Measurements from ENCODE around the gene DLL1.
A peak's percentile ranks its signal among the peaks of the same experiment; 100 is the strongest.

The DLL1 gene

GRCh38 chr6:170282512-170283158, 8.2 kb downstream of the DLL1 start:
- DNase-seq = no peak

GRCh38 chr6:170281331-170282292, 9.3 kb downstream of the DLL1 start:
- no peak for DNase-seq

DNA sequence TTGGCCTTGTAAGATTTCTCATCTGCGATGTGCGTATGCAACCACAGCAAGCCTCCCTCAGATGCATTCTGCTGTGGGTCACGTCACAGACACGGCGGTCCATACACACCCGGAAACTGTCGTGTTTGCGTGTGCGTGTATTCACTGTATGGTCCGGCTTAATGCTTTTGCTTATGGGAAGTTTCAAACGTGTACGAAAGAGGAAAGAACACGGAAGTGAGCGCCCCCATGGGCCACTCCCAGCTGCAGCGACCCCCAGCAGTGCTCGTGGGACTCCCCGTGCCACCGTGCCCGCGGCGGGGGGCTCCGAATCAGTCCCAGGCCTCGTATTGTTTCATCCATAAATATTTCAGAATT, 10.2 kb downstream of the DLL1 start:
- DNase-seq = no peak

GRCh38 chr6:170279977-170280688, 10.7 kb downstream of the DLL1 start:
- peak; percentile 53 for DNase-seq

DNA sequence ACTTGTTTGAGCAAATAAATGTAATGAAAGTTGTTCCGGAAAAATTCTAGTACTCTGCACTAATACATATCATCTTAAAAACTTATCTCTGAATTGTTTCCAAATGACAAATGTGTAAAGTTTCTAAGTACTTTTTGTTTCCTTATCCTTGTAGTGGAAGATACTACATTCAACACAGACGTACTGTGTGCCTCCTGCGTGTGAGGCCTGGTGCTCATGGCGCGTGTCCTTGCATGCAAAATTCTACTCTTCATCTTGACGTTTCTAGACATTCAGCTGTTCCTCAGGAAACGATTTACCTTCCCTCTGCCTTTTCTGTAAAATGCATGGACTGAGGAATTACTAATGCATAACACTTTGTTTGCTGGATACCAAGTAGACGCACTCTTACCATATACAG, 11.5 kb downstream of the DLL1 start:
- DNase-seq = no peak

GRCh38 chr6:170278743-170279094, 12.2 kb downstream of the DLL1 start:
- DNase-seq = no peak

GRCh38 chr6:170277893-170278742, 12.8 kb downstream of the DLL1 start:
- no peak for DNase-seq

DNA sequence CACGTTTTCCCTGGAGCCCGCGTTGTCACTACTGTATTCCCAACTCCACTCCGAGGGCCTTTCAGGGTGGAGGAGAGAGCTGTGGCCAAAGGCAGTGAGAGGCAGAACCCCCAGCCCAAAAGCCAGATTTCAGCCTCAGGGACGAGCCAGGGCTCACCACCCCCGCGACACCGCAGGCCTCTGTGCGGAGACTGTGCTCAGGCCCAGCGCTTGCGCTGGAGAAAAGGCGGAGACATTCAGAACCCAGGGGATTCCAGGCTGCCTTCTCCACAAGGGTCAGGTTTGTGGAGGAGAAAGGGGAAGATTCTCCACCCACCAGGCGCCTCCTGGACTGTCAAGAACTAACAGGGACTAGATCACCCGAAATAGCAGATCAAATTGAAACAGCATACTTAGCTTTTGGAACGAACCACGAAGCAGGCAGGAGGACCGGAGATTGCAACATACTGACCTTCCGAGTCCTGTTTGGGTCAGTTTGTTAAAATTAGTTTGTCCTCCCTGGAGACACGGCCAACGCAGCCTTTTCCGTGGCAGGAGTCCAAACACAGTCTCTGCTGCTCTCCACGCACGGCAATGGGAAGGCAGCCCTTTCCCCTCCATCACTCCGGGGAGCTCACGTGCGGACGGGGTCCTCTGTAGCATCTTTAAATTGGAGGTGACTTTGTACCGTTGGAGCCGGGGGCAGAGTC, 14.4 kb downstream of the DLL1 start:
- no peak for DNase-seq

DNA sequence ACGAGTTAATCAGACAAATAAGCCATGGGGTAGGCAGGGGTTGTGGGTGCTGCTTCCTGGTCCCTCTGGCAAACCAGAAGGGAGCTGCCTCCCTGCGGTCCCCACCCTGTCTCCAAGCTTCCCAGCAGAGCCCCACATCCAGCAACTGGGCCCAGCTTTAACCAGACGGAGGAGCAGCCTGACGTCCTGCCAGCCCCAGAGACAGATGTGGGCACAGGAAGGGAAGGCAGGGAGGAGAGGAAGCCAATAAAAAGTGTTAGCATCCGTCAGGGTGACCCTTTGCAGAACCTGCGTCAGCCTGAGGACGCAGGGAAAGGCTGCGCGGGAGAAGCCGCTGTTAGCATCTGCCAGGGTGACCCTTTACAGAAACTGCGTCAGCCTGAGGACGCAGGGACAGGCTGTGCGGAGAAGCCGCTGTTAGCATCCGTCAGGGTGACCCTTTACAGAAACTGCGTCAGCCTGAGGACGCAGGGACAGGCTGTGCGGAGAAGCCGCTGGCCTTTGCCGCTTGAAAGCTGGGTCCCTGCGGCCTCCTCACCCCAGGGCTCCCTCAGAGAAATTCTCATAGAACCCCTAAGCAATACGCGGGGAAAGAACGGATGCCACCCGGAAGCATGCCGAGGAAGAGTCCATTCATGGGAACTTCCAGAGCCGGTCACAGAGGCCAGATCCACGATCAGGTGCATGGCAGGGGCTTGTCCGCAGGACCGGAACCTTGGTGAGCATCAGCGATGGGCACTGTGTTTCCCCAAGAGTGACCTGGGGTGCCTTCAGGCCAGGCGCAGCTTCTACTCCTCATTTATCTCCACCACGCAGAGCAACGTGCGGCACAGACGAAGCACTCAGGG, 15.9 kb downstream of the DLL1 start:
- no peak for DNase-seq

GRCh38 chr6:170273681-170274080, 17.2 kb downstream of the DLL1 start:
- no peak for DNase-seq

DNA sequence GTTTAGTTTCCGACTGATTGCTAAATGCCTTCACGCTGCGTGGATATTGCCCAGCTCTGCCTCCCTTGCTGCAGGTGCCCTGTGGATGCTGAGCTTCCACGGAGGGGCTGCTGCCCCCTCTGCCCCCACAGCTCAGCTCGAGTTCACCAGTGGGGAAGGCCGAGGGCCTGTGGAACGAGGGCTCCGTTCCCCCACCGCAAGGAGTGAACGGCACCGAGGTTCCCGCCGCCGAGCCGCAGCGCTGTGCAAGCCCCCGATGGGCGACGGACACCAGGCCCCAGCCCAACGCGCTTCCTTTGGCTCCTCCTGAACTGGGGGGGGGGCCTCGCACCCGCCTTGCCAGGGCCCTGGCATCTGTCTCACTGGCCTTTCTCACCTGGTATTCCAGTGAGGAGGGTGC, 17.7 kb downstream of the DLL1 start:
- DNase-seq = no peak

- no peak for DNase-seq
Observed at GRCh38 chr6:170272341-170273065, 18.4 kb downstream of the DLL1 start.

DNA sequence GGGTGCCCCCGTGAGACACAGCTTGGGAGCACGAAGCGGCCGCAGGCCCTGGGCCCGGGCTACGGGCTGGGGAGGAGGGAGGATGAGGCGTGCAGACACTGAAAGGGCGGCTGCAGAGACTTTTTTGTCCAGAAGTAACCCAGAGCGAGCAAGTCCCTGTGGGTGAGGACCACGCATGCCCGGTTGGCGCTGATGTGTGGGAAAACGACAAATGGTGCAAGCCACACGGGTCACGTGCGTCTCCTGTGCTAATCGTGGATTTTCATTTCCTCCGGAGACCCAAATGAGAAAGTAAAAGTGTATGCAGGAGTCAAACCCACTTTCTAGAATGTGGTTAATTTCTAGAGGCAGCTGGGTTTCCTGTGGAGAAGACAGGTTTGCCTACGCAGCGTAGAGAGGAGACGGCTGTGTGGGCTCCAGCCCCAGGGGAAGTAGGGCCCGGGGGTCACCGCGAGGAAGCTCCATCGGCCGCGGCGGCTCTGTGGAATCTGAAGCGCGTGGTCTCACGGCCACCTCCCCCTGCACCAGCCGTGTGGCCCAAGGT, 19.0 kb downstream of the DLL1 start:
- peak; percentile 89 for DNase-seq

- DNase-seq = no peak
Observed at GRCh38 chr6:170270984-170271593, 19.8 kb downstream of the DLL1 start.

DNA sequence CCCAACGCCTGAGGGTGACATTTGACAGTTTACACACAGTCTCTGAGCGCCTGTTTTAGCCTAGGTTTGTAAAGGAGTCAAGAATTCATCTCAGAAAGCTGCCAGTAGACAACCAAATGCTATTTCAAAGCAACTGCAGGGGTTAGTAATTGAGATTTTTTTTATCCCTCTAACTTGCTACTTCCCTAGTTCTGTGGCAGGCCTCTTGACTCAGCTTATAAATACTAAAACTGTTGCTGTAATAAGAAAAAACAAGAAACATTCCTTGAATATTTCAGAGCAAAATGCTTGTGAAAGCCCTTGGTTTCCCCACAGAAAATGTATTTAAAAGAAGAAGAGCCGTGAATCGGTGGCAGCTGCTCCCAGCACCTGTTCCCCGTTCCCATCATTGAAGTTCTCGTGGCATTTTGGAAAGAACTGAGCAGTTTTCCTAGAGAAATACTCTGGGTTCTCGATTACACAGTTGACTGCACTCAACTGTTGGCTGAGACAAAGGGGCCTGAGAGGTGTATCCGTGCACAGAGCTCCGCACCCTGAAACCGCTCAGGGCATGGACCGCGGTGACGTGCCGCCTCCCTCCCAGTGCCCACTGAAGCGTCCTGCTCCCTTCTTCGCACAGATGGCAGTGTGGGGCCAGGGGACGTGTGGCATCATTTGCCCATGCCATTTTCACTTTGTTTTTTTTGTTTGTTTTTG, 20.9 kb downstream of the DLL1 start:
- DNase-seq = no peak

- no peak for DNase-seq
Observed at GRCh38 chr6:170269151-170269845, 21.6 kb downstream of the DLL1 start.

DNA sequence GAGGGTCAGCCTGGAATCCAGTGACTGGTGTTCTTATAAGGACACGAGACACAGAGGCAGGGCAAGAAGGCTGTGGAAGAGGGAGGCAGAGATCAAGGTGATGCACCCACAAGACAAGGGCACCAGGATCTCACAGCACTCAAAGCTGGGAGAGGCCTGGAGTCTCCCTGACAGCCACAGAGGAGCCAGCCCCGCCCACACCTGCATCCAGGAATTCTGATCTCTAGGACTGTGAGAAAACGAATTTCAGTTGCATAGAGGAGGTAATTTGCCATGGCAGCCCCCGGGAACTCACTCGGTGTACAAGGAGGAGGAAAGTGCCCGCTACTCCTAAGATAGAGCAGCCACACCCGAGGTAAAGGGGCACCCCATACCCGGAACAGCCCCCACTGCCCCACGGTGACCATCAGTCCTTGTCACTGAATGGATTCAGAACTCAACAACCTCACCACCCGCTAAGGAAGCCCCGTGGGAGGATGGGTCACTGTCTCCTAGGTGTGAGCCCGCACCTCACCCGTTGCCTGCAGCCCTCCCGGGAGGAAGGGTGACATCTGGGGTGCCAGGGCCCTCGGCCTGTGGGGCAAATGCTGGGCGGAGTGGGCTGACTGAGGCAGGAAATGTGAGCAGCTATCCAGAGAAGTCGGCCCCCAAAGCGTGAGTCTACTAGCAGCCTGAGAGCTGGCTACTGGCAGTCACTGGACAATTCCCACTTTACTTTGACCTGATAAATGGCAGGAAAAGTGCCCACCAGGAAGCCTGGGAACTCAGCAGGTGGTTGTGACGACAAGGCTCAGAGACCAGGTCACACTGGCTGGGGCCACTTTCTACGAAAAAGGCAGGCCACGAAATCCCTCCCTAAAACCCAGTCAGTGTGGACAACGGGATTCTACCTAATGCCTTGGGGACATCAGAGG, 22.4 kb downstream of the DLL1 start:
- no peak for DNase-seq

Data from stimulated activated CD4-positive, alpha-beta T cell treated with anti-CD3 and anti-CD28 coated beads, Interleukin-15, amount 100 ng/mL, for 24 hours (primary cell).